Activated CD4-positive, alpha-beta T cell treated with anti-CD3 and anti-CD28 coated beads, Interleukin-2, amount 50 U/mL, for 24 hours (primary cell): ENCODE results near the gene DHRSX.
"Not testable (repeated sequence)": the region's sequence is repeated elsewhere in the genome, so short reads cannot be mapped to it uniquely, and the experiment has no call there.

ENCODE experiments used
- DNase-seq, 2 donors: peaks; one replicate each; pipeline ENCODE4 v3.0.0-alpha.2; 2020; ENCODE audit warnings: low read depth in 1 of 2, low spot score in 1 of 2

DHRSX gene

GRCh38 chrX:2398064-2398656 is 102.6 kb downstream of the DHRSX start:
- DNase-seq = no peak

DNA sequence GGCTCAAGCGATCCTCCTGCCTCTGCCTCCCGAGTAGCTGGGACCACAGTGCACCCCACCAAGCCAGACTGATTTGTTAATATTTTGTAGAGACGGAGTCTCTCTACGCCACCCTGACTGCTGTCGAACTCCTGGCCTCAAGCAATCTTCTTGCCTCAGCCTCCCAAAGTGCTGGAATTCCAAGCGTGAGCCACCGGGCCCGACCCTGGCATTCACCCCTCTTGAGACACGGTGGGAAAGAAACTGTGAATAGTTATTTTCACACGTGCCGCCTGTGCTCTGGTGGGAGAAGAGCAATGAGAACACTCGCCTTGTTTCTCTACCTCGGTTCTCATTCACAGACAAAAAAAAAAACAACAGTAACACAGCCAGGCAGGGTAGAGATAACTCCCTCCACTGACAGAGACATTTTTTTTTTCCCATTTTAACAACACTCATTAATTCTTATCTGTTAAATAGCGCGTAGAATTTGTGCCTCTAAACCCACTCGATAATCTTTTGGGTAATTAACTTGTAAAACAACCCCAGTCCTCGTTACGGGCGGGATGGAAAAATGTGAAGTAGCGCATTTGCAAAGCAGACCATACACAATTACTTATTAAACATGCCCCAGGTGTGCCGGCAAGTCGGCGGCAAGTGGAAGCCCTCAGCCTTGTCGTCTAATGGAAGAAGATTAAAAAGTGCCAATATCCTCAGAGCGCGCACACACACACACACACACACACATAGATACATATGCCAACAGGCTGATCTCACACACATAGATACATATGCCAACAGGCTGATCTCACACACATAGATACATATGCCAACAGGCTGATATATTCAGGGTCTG is 103.3 kb downstream of the DHRSX start:
- DNase-seq = no peak

DNA sequence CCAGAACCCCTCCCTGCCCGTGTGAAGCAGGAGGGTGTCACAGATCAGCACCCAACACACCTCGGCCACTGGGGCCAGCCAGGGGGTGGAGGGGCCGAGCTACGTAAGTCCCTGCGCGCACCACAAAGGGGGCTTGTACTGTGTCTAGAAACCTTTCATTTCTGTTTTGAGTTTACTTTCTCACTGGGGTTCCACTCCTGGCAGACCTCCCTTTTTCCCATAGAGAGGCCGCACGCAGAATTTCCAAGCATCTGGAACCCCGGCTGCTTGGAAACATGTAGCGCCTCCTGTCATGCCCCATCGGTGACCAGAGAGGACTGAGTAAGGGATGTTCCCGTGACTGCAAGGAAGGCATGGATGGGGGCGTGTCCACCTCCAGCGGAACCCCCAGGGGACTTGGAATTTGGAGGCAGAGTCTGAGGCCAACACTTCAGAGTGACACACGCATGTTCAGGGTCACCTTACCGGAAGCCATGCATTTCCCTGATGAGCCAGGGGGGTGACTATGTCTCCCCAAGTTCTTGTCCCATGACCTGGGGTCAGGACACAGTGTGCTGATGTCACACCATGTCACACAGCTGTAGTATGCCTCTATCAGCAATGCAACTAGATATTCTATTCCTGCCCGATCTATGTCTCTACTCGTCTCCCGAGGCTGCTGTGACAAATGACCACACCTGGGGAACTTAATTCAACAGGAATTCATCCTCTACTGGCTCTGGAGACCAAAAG is 105.3 kb downstream of the DHRSX start:
- DNase-seq = no peak

- no peak for DNase-seq
Observed at GRCh38 chrX:2391869-2392606, 108.7 kb downstream of the DHRSX start.

DNA sequence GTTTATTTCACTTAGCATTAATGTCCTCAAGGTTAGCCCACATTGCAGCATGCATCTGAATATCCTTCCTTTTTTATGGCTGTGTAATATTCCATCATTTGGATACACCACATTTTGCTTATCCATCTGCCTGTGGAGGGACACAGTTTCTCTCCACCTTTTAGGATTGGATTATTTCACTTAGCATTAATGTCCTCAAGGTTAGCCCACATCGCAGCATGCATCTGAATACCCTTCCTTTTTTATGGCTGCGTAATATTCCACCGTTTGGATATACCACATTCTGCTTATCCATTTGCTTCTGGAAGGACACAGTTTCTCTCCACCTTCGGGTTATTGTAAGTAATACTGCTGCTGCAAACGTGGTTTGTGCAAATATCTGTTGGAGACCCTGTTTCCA is 110.0 kb downstream of the DHRSX start:
- no peak for DNase-seq

GRCh38 chrX:2389731-2390130 is 111.0 kb downstream of the DHRSX start:
- not testable (repeated sequence) for DNase-seq

DNA sequence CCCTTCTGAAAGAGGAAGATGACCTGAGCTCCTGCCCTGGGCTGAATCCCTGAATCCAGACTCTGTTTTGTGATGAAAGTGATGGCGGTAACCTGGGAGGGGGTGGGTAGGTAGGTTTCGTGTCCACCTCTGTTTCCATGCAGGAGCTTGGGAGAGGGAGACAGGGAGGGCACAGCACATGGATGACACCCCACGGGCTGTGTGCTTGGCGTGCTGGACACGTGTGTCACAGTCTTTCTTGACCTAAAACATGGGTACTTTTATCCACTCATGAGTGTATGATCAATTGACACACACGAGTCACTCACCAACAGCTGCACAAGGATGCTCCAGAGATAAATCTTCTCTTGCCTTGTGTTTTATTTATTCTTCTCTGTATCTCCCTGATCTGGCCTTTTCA is 111.5 kb downstream of the DHRSX start:
- DNase-seq = no peak

DNA sequence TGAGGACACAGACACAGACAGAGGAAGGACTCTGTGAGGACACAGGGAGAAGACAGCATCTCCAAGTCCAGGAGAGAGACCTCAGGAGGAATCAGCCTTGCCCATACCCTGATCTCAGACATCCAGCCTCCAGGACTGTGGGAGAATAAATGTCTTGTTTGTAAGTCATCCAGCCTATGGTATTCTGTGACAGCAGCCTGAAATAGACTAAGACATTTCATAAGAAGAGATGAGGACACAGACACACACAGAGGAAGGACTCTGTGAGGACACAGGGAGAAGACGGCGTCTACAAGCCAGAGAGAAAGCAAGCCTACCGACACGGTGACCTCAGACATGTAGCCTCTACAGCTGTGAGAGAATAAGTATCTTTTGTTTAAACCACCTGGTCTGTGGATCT is 112.1 kb downstream of the DHRSX start:
- DNase-seq = no peak

GRCh38 chrX:2387614-2388239 is 113.0 kb downstream of the DHRSX start:
- DNase-seq = no peak

DNA sequence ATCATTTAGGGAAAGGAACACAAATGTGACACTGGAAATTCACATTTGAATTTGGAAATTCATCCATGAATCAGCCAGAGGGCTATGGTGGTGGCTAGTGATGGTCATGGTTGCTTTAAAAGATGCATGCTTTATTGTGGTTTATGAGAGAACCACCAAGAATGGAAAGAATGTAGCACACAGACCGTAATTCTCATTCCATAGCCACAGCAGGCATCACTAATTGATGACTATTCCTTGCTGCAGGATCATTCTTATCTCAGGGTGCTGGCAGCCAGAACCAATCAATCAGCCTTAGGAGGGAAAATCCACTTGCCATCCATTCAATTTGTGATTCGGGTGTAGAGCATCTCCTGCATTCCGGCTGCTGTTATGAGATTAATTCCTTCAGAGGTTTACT is 115.6 kb downstream of the DHRSX start:
- DNase-seq = no peak

DNA sequence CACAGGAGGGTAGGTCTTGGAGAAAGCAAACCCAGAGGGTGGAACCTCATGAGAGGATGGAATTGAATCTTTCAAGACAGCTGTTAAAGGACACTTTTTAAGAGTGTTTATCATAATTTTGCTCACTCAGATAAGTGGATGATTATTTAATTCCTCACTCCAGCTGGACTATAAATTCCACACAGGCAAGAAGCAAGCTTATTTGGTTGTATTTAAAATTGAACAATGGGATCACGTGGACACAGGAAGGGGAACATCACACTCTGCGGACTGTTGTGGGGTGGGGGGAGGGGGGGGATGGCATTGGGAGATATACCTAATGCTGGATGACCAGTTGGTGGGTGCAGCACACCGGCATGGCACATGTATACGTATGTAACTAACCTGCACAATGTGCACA is 116.3 kb downstream of the DHRSX start:
- DNase-seq = no peak

DNA sequence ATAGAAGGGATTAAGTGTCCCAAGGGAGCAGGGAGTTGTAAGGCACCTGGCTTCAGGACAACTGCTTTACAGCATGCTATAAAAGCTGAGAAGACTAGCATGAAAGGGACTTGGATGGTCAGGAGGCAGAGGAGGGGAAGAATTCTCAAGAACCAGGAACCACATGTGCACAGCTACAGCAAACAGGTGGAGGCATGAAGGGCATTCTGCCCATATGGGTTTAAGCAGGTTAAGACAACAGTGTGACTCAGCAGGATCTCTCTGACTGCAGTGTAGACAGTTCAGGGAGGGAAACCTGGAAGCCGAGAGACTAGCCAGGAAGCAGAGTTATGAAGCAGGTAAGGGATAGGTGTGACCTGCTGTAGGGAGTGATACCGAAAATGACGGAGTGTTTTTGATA is 117.0 kb downstream of the DHRSX start:
- no peak for DNase-seq

- DNase-seq = no peak
Observed at GRCh38 chrX:2383144-2383543, 117.6 kb downstream of the DHRSX start.

- DNase-seq = not testable (repeated sequence)
Observed at GRCh38 chrX:2382433-2383048, 118.2 kb downstream of the DHRSX start.

DNA sequence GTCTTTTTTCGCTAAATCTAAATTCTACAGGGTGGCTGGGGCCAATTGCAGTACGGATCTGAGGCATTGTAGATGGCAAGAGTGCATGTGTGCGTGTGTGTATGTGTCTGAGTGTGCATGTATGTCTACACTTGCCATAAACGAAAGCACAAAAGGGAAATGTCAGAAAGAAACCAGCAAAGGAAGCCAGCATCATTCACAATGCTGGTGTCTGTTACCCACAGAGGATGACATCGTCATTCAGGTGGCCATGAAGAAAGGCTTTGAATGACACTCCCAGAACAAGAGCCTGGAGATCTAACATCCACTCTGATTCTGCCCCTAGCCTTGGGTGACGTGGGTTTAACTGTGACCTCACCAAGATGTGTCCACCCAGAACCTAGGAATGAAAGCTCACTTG is 124.6 kb downstream of the DHRSX start:
- no peak for DNase-seq

GRCh38 chrX:2374086-2374485 is 126.7 kb downstream of the DHRSX start:
- DNase-seq = no peak

- no peak for DNase-seq
Observed at GRCh38 chrX:2373615-2374014, 127.2 kb downstream of the DHRSX start.

- DNase-seq = no peak
Observed at GRCh38 chrX:2371026-2371711, 129.6 kb downstream of the DHRSX start.

DNA sequence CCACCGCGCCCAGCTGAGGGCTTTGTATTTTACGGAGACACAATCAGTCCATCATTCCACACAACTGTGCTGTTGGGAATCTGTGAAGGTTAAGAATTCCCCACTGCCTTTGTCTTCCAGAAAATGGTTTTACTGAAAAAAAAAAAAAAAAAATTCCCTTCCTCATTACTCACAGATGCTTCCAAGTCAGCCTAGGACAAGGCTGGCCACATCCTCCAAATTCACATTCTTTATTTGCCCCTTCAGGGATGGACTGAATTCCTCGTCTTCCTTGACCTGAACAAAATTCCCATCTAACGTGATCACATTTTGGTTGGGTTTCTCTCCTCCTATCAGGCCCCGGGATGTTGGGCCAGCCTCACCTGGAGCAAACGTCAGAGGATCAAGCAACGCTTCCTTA is 130.3 kb downstream of the DHRSX start:
- no peak for DNase-seq

GRCh38 chrX:2369206-2369605 is 131.6 kb downstream of the DHRSX start:
- DNase-seq = no peak
